Neural progenitor cell (in vitro differentiated cells): ENCODE data around the gene MOB1A.

Experiments used
- EZH2 ChIP-seq: fragments of 200-600 bp; sonication (generic); IDR thresholded peaks from 2 replicates; pipeline ENCODE4 v1.6.1; 2017; ENCODE audit warnings: antibody characterized with exemption, mild to moderate bottlenecking, moderate library complexity
- TF ChIP-seq, protein P1 (sequence below): fragments of 200-600 bp; sonication (generic); IDR thresholded peaks from 2 replicates; pipeline ENCODE4 v1.5.1; 2017; ENCODE audit warnings: antibody characterized with exemption, mild to moderate bottlenecking

- no peak for TF ChIP-seq EZH2
- TF ChIP-seq, protein P1, sequence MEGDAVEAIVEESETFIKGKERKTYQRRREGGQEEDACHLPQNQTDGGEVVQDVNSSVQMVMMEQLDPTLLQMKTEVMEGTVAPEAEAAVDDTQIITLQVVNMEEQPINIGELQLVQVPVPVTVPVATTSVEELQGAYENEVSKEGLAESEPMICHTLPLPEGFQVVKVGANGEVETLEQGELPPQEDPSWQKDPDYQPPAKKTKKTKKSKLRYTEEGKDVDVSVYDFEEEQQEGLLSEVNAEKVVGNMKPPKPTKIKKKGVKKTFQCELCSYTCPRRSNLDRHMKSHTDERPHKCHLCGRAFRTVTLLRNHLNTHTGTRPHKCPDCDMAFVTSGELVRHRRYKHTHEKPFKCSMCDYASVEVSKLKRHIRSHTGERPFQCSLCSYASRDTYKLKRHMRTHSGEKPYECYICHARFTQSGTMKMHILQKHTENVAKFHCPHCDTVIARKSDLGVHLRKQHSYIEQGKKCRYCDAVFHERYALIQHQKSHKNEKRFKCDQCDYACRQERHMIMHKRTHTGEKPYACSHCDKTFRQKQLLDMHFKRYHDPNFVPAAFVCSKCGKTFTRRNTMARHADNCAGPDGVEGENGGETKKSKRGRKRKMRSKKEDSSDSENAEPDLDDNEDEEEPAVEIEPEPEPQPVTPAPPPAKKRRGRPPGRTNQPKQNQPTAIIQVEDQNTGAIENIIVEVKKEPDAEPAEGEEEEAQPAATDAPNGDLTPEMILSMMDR = no peak
Measured at GRCh38 chr2:74199871-74200305, 21.2 kb upstream of the MOB1A start.
